HCT116 (cell line): ENCODE data around the gene BFSP1. TPM values are rescaled to one million over a fixed set of nuclear protein-coding genes. Genes with fewer than 3 reads are reported as not detected.
A peak's percentile ranks its signal among the peaks of the same experiment; 100 is the strongest.

Experiments
- ATAC-seq: fragments of 200-7000 bp; cut with Tn5 transposase; 2 replicates; pipeline ENCODE4 v1.9.1; 2020; ENCODE audit warnings: mild to moderate bottlenecking, moderate library complexity
- BruUV-seq: library from RNA; stranded (reverse); fragments of 400-500 nt; replicated peaks from 2 replicates; lab custom pipeline; 2021; lab: Mats Ljungman, UMichigan
- CTCF ChIA-PET: fragments of 300-600 bp; sonication (Branson Sonifier 250); formaldehyde crosslinking; loops from one replicate; lab custom pipeline; 2021; ENCODE audit warnings: antibody characterized with exemption; lab: Charles Lee
- POLR2A ChIA-PET: fragments of 300-600, 350-600 bp; sonication (Branson Sonifier 250); formaldehyde crosslinking; loops from one replicate; lab custom pipeline; 2021; ENCODE audit warnings: antibody characterized with exemption; lab: Charles Lee
- RAD21 ChIA-PET, 2 experiments: fragments of 300-600 bp; sonication (Branson Sonifier 250); formaldehyde crosslinking; loops; one replicate each; lab custom pipeline; 2023; ENCODE audit warnings: low total read pairs in 2 of 2; ENCODE audit not compliant: uncharacterized antibody in 2 of 2, unreplicated experiment in 2 of 2, low non-redundant PET in 1 of 2; lab: Charles Lee
- DNase-seq: peaks from one replicate; pipeline ENCODE4 v3.0.0-alpha.2; 2010; ENCODE audit warnings: low read depth, low spot score
- H2AFZ ChIP-seq: fragments of 200-600 bp; shearing (Covaris generic), sonication (generic); 2 replicates; pipeline ENCODE4 v1.6.1; 2017; ENCODE audit warnings: low read depth, mixed run types, mixed read lengths, antibody characterized with exemption, low read length; ENCODE audit not compliant: poor library complexity, severe bottlenecking
- H3K27ac ChIP-seq: 2 replicates; pipeline ENCODE4 v1.5.1; 2012; ENCODE audit warnings: low read depth, low read length
- H3K27me3 ChIP-seq: fragments of 200-600 bp; sonication (generic); 2 replicates; pipeline ENCODE4 v1.6.1; 2016; ENCODE audit warnings: mixed run types, low read length, mixed read lengths; ENCODE audit not compliant: insufficient read depth
- H3K36me3 ChIP-seq, 2 experiments: fragments of 200-500 bp in 1 of 2; fragments of 200-600 bp in 1 of 2; sonication (Bioruptor generic) in 1 of 2; sonication (generic) in 1 of 2; 2 replicates each; pipeline versions ENCODE4 v1.5.1 to v1.6.1; 2014 to 2016; ENCODE audit warnings: low read length in 2 of 2, inconsistent platforms in 1 of 2, mixed read lengths in 1 of 2, mixed run types in 1 of 2; ENCODE audit not compliant: insufficient read depth in 2 of 2, control insufficient read depth in 1 of 2
- H3K4me1 ChIP-seq, 2 experiments: fragments of 200-600 bp in 1 of 2; sonication (generic) in 1 of 2; 2 replicates each; pipeline versions ENCODE4 v1.5.1 to v1.6.1; 2012 to 2017; ENCODE audit warnings: low read length in 2 of 2, inconsistent platforms in 1 of 2, mild to moderate bottlenecking in 1 of 2, mixed read lengths in 1 of 2, mixed run types in 1 of 2, moderate library complexity in 1 of 2; ENCODE audit not compliant: insufficient read depth in 2 of 2, control insufficient read depth in 1 of 2
- H3K4me2 ChIP-seq: fragments of 200-600 bp; sonication (generic); 2 replicates; pipeline ENCODE4 v1.6.1; 2017; ENCODE audit warnings: mixed run types, low read length, mixed read lengths
- H3K4me3 ChIP-seq, 2 experiments: fragments of 200-600 bp in 1 of 2; sonication (generic) in 1 of 2; replicated peaks in 1 of 2; 2 replicates each; pipeline ENCODE4 v1.5.1; 2011 to 2016; ENCODE audit warnings: low read length in 2 of 2, control low read depth in 1 of 2, low read depth in 1 of 2, mild to moderate bottlenecking in 1 of 2, mixed read lengths in 1 of 2, mixed run types in 1 of 2
- H3K79me2 ChIP-seq: fragments of 200-600 bp; sonication (generic); 2 replicates; pipeline ENCODE4 v1.6.1; 2017; ENCODE audit warnings: mild to moderate bottlenecking, mixed run types, low read length, moderate library complexity, mixed read lengths; ENCODE audit not compliant: insufficient read depth
- H3K9ac ChIP-seq: fragments of 200-600 bp; sonication (generic); 2 replicates; pipeline ENCODE4 v1.6.1; 2016; ENCODE audit warnings: low read length, mixed read lengths
- H3K9me2 ChIP-seq: fragments of 200-600 bp; sonication (generic), shearing (Covaris generic); 2 replicates; pipeline ENCODE4 v1.6.1; 2017; ENCODE audit warnings: mixed run types, mild to moderate bottlenecking, moderate library complexity; ENCODE audit not compliant: insufficient read depth
- H3K9me3 ChIP-seq, 2 experiments: fragments of 200-500 bp in 1 of 2; fragments of 200-600 bp in 1 of 2; sonication (Bioruptor generic) in 1 of 2; sonication (generic) in 1 of 2; 2 replicates each; pipeline ENCODE4 v1.6.1; 2014 to 2017; ENCODE audit warnings: low read length in 2 of 2, mixed read lengths in 2 of 2, inconsistent platforms in 1 of 2, low read depth in 1 of 2, mild to moderate bottlenecking in 1 of 2, mixed run types in 1 of 2, moderate library complexity in 1 of 2; ENCODE audit not compliant: control insufficient read depth in 1 of 2, insufficient read depth in 1 of 2
- H4K20me1 ChIP-seq: fragments of 200-600 bp; sonication (generic), shearing (Covaris generic); 2 replicates; pipeline ENCODE4 v1.6.1; 2017; ENCODE audit warnings: mixed run types, mild to moderate bottlenecking, moderate library complexity; ENCODE audit not compliant: insufficient read depth
- CBX3 ChIP-seq: IDR thresholded peaks from 2 replicates; pipeline ENCODE4 v1.6.1; 2012; ENCODE audit warnings: low read depth
- CEBPB ChIP-seq: IDR thresholded peaks from 2 replicates; pipeline ENCODE4 v1.6.1; 2012; ENCODE audit warnings: low read depth
- ELF1 ChIP-seq: IDR thresholded peaks from 2 replicates; pipeline ENCODE4 v1.6.1; 2012; ENCODE audit warnings: low read depth, borderline replicate concordance
- EZH2 ChIP-seq: fragments of 200-600 bp; sonication (generic); IDR thresholded peaks from 2 replicates; pipeline ENCODE4 v1.6.1; 2017; ENCODE audit warnings: antibody characterized with exemption, mixed run types
- EZH2phosphoT487 ChIP-seq: fragments of 200-600 bp; IDR thresholded peaks from 2 replicates; pipeline ENCODE4 v1.6.1; 2018; ENCODE audit warnings: antibody characterized with exemption, borderline replicate concordance
- FOSL1 ChIP-seq: IDR thresholded peaks from 2 replicates; pipeline ENCODE4 v1.6.1; 2012; ENCODE audit warnings: low read depth
- JUND ChIP-seq: IDR thresholded peaks from 2 replicates; pipeline ENCODE4 v1.6.1; 2012
- POLR2A ChIP-seq: IDR thresholded peaks from 2 replicates; pipeline ENCODE4 v1.7.0; 2011; ENCODE audit warnings: borderline replicate concordance; ENCODE audit not compliant: insufficient read depth, insufficient read length; ENCODE audit errors: extremely low read depth
- POLR2AphosphoS5 ChIP-seq: IDR thresholded peaks from 2 replicates; pipeline ENCODE4 v1.6.1; 2011; ENCODE audit warnings: mild to moderate bottlenecking, low read depth, low read length, moderate library complexity
- RAD21 ChIP-seq: IDR thresholded peaks from 2 replicates; pipeline ENCODE4 v1.6.1; 2012; ENCODE audit warnings: low read depth, mild to moderate bottlenecking
- REST ChIP-seq: IDR thresholded peaks from 2 replicates; pipeline ENCODE4 v1.6.1; 2012; ENCODE audit warnings: low read depth
- SRF ChIP-seq: IDR thresholded peaks from 2 replicates; pipeline ENCODE4 v1.6.1; 2012; ENCODE audit warnings: low read depth
- TCF7L2 ChIP-seq: IDR thresholded peaks from 2 replicates; pipeline ENCODE4 v1.7.0; 2011; ENCODE audit warnings: borderline replicate concordance, inconsistent platforms; ENCODE audit not compliant: insufficient read depth, insufficient read length; ENCODE audit errors: extremely low read depth
- YY1 ChIP-seq: IDR thresholded peaks from 2 replicates; pipeline ENCODE4 v1.6.1; 2011; ENCODE audit warnings: low read length, low read depth, moderate library complexity, mild to moderate bottlenecking; ENCODE audit not compliant: insufficient replicate concordance; ENCODE audit errors: extremely low read depth
- ZBTB33 ChIP-seq: IDR thresholded peaks from 2 replicates; pipeline ENCODE4 v1.6.1; 2011; ENCODE audit warnings: mild to moderate bottlenecking, low read length, moderate library complexity; ENCODE audit not compliant: insufficient replicate concordance; ENCODE audit errors: extremely low read depth
- ZNF274 ChIP-seq: fragments of 200-500 bp; sonication (Bioruptor generic); IDR thresholded peaks from 2 replicates; pipeline ENCODE4 v1.6.1; 2014; ENCODE audit warnings: mild to moderate bottlenecking, low read depth, low read length, inconsistent platforms
- intact Hi-C: fragments of 100-400 bp; cut with micrococcal nuclease; formaldehyde crosslinking; loops from 2 replicates; pipeline ENCODE4 v1.10.0; 2022
- total RNA-seq: library from RNA; stranded (reverse); gene quantifications from one replicate; pipeline ENCODE4 v1.2.1, GENCODE V29; 2021; ENCODE audit not compliant: unreplicated experiment

Gene BFSP1
- total RNA-seq, 1 experiment from 2014 or later = 8.8 TPM

GRCh38 chr20:17531665-17532025 is 466 bp upstream of the BFSP1 start (continued):
- TF ChIP-seq EZH2 (no peak), CBX3 (no peak), REST (no peak), JUND (no peak)

GRCh38 chr20:17530153-17530552 is 1.0 kb downstream of the BFSP1 start:
- no peak overlapping the region for H2AFZ ChIP-seq
- ATAC-seq = no peak
- no peak for TF ChIP-seq REST
- TF ChIP-seq RAD21 = no peak
- no peak for TF ChIP-seq POLR2AphosphoS5
- no peak for TF ChIP-seq ZBTB33
- no peak for TF ChIP-seq EZH2phosphoT487
- no peak for TF ChIP-seq FOSL1
- TF ChIP-seq ZNF274 = no peak
- TF ChIP-seq TCF7L2 = no peak
- no peak for TF ChIP-seq EZH2
- no peak for TF ChIP-seq YY1
- no peak for TF ChIP-seq JUND
- no peak for TF ChIP-seq ELF1
- TF ChIP-seq CEBPB = no peak
- TF ChIP-seq POLR2A = no peak
- no peak for TF ChIP-seq SRF

More at GRCh38 chr20:17530153-17530552, 1.0 kb downstream of the BFSP1 start:
- DNase-seq = no peak
- Histone ChIP-seq H3K79me2 (no peaks in the 10 kb centered on the region), H3K27ac (no peak overlapping the region), H3K9me2 (no peaks in the 10 kb centered on the region), H3K9me3 (no peaks in the 10 kb centered on the region), H3K4me2 (peak overlapping the region; percentile 67), H3K36me3 (no peaks in the 10 kb centered on the region), H3K9ac (no peak overlapping the region), H3K27me3 (no peaks in the 10 kb centered on the region), H3K4me1 (peaks cover 16 to 30% of the 10 kb centered on the region in 2 experiments), H3K4me3 (no peak overlapping the region), H4K20me1 (no peaks in the 10 kb centered on the region)
- ChIA-PET RAD21 (no interaction called here), POLR2A (no interaction called here), CTCF (interaction anchor here (1.4 kb wide), 1 partner anchor 119 kb away, joined by 3 read pairs; no protein-coding TSS in a partner anchor)
- no TSS peak for BruUV-seq
- intact Hi-C loops = loop anchor here (10.0 kb wide), 1 partner anchor 465 kb away; no protein-coding TSS in a partner anchor
